ENCODE results near the gene FBXW12.
A peak's percentile ranks its signal among the peaks of the same experiment; 100 is the strongest.

Gene FBXW12

GRCh38 chr3:48433472-48434118 is 61.6 kb downstream of the FBXW12 start:
- DNase-seq (ENCODE audit: low read depth in 2 of 2, low spot score in 1 of 2), result no peak

- no peak for DNase-seq (ENCODE audit: low read depth in 2 of 2, low spot score in 1 of 2)
These were observed 62.7 kb downstream of the FBXW12 start for GRCh38 chr3:48434591-48435222.

- DNase-seq (ENCODE audit: low read depth in 2 of 2, low spot score in 1 of 2), result no peak
These were observed 63.2 kb downstream of the FBXW12 start for GRCh38 chr3:48435223-48435595.

GRCh38 chr3:48435774-48436476 is 63.9 kb downstream of the FBXW12 start:
- peak; percentile 70 to 83 for DNase-seq (ENCODE audit: low read depth in 2 of 2, low spot score in 1 of 2)

GRCh38 chr3:48436477-48436787 is 64.4 kb downstream of the FBXW12 start:
- no peak for DNase-seq (ENCODE audit: low read depth in 2 of 2, low spot score in 1 of 2)

- DNase-seq (ENCODE audit: low read depth in 2 of 2, low spot score in 1 of 2), result no peak
These were observed 64.8 kb downstream of the FBXW12 start for GRCh38 chr3:48436855-48437254.

- DNase-seq (ENCODE audit: low read depth in 2 of 2, low spot score in 1 of 2), result no peak
These were observed 65.8 kb downstream of the FBXW12 start for GRCh38 chr3:48437812-48438211.

GRCh38 chr3:48439820-48440589 is 68.0 kb downstream of the FBXW12 start, which contains the start of the genes CCDC51 and TMA7:
CCDC51 (minus strand) TSS chr3:48440119; CDS start chr3:48435128, 4,991 bp downstream.
TMA7 (plus strand) TSS chr3:48440257; CDS start chr3:48440297, 40 bp downstream.
- peak; percentile 97 for DNase-seq (ENCODE audit: low read depth in 2 of 2, low spot score in 1 of 2)

- DNase-seq (ENCODE audit: low read depth in 2 of 2, low spot score in 1 of 2), result no peak
These were observed 68.6 kb downstream of the FBXW12 start for GRCh38 chr3:48440590-48440958.

GRCh38 chr3:48441940-48442339 is 69.9 kb downstream of the FBXW12 start:
- DNase-seq (ENCODE audit: low read depth in 2 of 2, low spot score in 1 of 2), result no peak
